Measurements from ENCODE around the gene PHF14. TPM values are rescaled to one million over a fixed set of nuclear protein-coding genes. Genes with fewer than 3 reads are reported as not detected.

PHF14 gene
- total RNA-seq, 1 donor from 2014 or later = 72.1 TPM

DNA sequence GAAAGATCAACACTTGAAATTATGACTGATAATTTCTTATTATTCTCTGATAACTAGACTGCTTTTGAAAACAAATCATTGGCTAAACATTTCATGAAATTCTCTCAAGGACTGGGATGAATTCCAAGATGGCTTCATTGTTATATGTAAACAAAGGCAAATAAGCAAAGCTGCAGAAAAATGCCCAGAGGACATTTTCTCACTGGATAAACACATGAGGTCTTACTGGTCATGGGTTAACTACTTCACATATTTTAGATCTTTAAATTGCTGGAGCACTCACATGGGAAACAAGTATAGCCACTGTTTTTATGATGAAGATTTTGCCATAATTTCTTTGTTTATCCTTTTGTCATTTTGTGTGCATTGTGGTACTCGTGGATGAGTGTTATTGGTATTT, 239.1 kb downstream of the PHF14 start:
- no peak overlapping the region for H3K27ac Mint-ChIP-seq
- H3K4me1 Mint-ChIP-seq = peaks cover 9% of the 10 kb centered on the region
- H3K27me3 Mint-ChIP-seq (ENCODE audit: low read depth) = no peaks in the 10 kb centered on the region
- no peak for TF ChIP-seq CTCF (IDR thresholded peaks at IDR 0.05; ENCODE audit: unreplicated experiment)
- H3K9me3 Mint-ChIP-seq = peaks cover 3% of the 10 kb centered on the region
- H3K36me3 Mint-ChIP-seq = no peaks in the 10 kb centered on the region
- no peak for DNase-seq (ENCODE audit: low spot score in 2 of 2, unreplicated experiment in 2 of 2)
- H3K4me3 Mint-ChIP-seq = no peak overlapping the region

DNA sequence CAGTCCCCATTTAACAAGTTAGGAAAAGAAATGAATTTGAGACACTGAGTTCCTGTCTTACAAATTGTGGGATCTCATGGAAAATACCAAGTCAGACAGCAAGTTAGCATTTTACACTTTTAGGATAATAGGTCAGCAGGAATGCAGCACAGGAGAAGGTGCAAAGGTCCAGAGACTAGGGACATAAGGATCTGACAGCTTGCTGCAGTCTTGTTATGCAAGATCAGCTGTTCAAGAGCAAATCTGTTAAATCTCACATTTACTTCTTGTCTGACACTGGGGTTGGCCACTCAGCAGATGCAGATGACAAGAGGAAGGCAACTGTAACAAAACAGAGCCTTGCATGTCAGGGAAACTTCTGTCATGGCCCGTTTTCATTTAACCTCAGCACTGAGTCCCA, 239.6 kb downstream of the PHF14 start:
- TF ChIP-seq CTCF (IDR thresholded peaks at IDR 0.05; ENCODE audit: unreplicated experiment) = no peak
- no peaks in the 10 kb centered on the region for H3K36me3 Mint-ChIP-seq
- no peak overlapping the region for H3K4me3 Mint-ChIP-seq
- no peak for DNase-seq (ENCODE audit: low spot score in 2 of 2, unreplicated experiment in 2 of 2)
- no peaks in the 10 kb centered on the region for H3K27me3 Mint-ChIP-seq (ENCODE audit: low read depth)
- no peak overlapping the region for H3K27ac Mint-ChIP-seq
- peaks cover 4% of the 10 kb centered on the region for H3K9me3 Mint-ChIP-seq
- peaks cover 9% of the 10 kb centered on the region for H3K4me1 Mint-ChIP-seq

GRCh38 chr7:11216276-11216675, 242.6 kb downstream of the PHF14 start:
- no peak for TF ChIP-seq CTCF (IDR thresholded peaks at IDR 0.05; ENCODE audit: unreplicated experiment)
- no peak overlapping the region for H3K27ac Mint-ChIP-seq

GRCh38 chr7:11217848-11218565, 244.3 kb downstream of the PHF14 start:
- Mint-ChIP-seq H3K36me3 (no peaks in the 10 kb centered on the region), H3K4me3 (no peak overlapping the region), H3K9me3 (peaks cover 4% of the 10 kb centered on the region), H3K4me1 (no peaks in the 10 kb centered on the region), H3K27me3 (ENCODE audit: low read depth) (no peaks in the 10 kb centered on the region), H3K27ac (no peak overlapping the region)
- no peak for TF ChIP-seq CTCF (IDR thresholded peaks at IDR 0.05; ENCODE audit: unreplicated experiment)
- DNase-seq (ENCODE audit: low spot score in 2 of 2, unreplicated experiment in 2 of 2) = no peak

More at GRCh38 chr7:11216276-11216675, 242.6 kb downstream of the PHF14 start:
- H3K27me3 Mint-ChIP-seq (ENCODE audit: low read depth) = no peaks in the 10 kb centered on the region
- no peak overlapping the region for H3K4me3 Mint-ChIP-seq
- H3K36me3 Mint-ChIP-seq = no peaks in the 10 kb centered on the region
- peaks cover 4% of the 10 kb centered on the region for H3K9me3 Mint-ChIP-seq
- peaks cover 9% of the 10 kb centered on the region for H3K4me1 Mint-ChIP-seq
- DNase-seq (ENCODE audit: low spot score in 2 of 2, unreplicated experiment in 2 of 2) = no peak

Measured in mesothelial cell of epicardium (in vitro differentiated cells).